Spleen (tissue), 7 donors: Measurements from ENCODE around the gene L2HGDH.

ENCODE experiments used
- CTCF ChIP-seq, 11 experiments: fragments of 200-600 bp in 7 of 11; fragments of 450-650 bp in 4 of 11; sonication (generic) in 4 of 11; IDR thresholded peaks in 8 of 11; conservative IDR thresholded peaks in 3 of 11; 1 replicate in 7 of 11; 2 replicates in 4 of 11; pipeline versions ENCODE4 v1.4.0 to v1.8.0; 2016 to 2021; ENCODE audit warnings: antibody characterized with exemption in 11 of 11, inconsistent platforms in 4 of 11, mild to moderate bottlenecking in 1 of 11
- POLR2A ChIP-seq, 3 donors: fragments of 450-650 bp; IDR thresholded peaks; one replicate each; pipeline ENCODE4 v1.5.1; 2017; ENCODE audit warnings: antibody characterized with exemption in 3 of 3, mild to moderate bottlenecking in 1 of 3
- POLR2AphosphoS5 ChIP-seq, 3 donors: sonication (generic); formaldehyde crosslinking; IDR thresholded peaks; one replicate each; pipeline ENCODE4 v1.5.1; 2017; ENCODE audit warnings: antibody characterized with exemption in 3 of 3
- donor health status: DM: no; HTN: no; CAD: no; lungs with moderate emphysema.
- donor health status: DM: no; HTN: no; CAD: no.
- donor health status: DM: no; HTN: no; CAD: no.

- TF ChIP-seq CTCF (IDR thresholded peaks at IDR 0.05 in 8 of 11, conservative IDR thresholded peaks at IDR 0.05 in 3 of 11) (no peak), POLR2AphosphoS5 (IDR thresholded peaks at IDR 0.05) (no peak), POLR2A (IDR thresholded peaks at IDR 0.05) (no peak)
These were observed 99.3 kb downstream of the L2HGDH start for GRCh38 chr14:50212726-50213125.
